ENCODE measurements around the gene FER1L5. TPM values are rescaled to one million over a fixed set of nuclear protein-coding genes. Genes with fewer than 3 reads are reported as not detected.

Gene FER1L5
- total RNA-seq, 1 donor from 2014 or later: 1.0 TPM

GRCh38 chr2:96623116-96623515, 19.4 kb upstream of the FER1L5 start:
- H3K4me1 Mint-ChIP-seq (ENCODE audit: unreplicated experiment): peaks cover 3% of the 10 kb centered on the region
- no peak for DNase-seq (ENCODE audit: low spot score)
- peaks cover 2% of the 10 kb centered on the region for H3K27me3 Mint-ChIP-seq (ENCODE audit: unreplicated experiment)
- H3K27ac Mint-ChIP-seq (ENCODE audit: unreplicated experiment): no peak overlapping the region
- TF ChIP-seq, protein P1, sequence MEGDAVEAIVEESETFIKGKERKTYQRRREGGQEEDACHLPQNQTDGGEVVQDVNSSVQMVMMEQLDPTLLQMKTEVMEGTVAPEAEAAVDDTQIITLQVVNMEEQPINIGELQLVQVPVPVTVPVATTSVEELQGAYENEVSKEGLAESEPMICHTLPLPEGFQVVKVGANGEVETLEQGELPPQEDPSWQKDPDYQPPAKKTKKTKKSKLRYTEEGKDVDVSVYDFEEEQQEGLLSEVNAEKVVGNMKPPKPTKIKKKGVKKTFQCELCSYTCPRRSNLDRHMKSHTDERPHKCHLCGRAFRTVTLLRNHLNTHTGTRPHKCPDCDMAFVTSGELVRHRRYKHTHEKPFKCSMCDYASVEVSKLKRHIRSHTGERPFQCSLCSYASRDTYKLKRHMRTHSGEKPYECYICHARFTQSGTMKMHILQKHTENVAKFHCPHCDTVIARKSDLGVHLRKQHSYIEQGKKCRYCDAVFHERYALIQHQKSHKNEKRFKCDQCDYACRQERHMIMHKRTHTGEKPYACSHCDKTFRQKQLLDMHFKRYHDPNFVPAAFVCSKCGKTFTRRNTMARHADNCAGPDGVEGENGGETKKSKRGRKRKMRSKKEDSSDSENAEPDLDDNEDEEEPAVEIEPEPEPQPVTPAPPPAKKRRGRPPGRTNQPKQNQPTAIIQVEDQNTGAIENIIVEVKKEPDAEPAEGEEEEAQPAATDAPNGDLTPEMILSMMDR (IDR thresholded peaks at IDR 0.05; ENCODE audit: unreplicated experiment): no peak
- no peaks in the 10 kb centered on the region for H3K9me3 Mint-ChIP-seq (ENCODE audit: unreplicated experiment)
- H3K4me3 Mint-ChIP-seq (ENCODE audit: unreplicated experiment): no peak overlapping the region
- H3K36me3 Mint-ChIP-seq (ENCODE audit: low read depth, unreplicated experiment): peaks cover 27% of the 10 kb centered on the region

DNA sequence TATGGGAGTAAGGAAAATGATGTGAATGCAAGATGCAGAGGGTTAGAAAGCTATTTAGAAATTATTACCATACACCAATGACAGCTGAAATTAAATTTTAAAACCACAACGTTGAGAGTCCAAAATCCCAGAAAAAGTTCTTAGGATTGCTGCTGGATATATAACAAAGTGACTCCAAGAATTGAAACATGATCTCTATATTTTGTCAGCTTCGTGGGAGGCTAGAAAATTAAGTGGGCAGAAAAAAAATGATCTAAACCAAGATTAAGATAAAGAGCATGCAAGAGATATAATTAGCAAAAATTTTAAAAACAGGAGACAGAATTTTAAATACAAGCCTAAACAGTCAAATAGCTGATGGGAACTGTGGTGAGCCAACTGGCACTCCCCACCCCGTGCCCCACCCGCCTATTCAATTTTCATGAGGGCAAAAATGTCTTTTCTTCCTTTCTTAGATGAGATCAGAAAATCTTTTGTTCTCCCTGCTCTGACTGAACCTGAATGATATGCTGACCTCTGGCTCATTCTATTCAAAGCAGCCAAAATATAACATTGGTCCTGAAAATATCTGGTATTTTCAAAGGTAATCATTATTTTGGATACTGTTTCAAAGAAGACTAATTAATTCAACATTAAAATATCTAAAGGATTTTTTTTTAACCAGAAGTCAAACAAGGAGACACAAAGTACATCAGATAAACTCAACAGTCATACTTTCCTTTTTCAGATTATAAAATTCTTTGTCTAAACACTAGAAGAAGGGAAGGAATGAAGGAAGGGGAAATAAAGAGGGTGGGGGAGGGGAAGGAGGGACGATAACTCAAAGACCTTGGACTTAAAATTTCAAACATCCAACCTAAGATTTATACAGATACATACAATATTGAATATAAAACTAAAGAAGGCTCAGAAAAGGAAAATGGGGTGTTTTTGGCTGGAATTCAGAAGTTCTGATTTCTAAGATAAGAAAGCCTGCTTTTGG, 16.7 kb upstream of the FER1L5 start:
- Mint-ChIP-seq H3K36me3 (ENCODE audit: low read depth, unreplicated experiment) (peaks cover 14% of the 10 kb centered on the region), H3K27ac (ENCODE audit: unreplicated experiment) (peak overlapping the region; percentile 13), H3K9me3 (ENCODE audit: unreplicated experiment) (no peaks in the 10 kb centered on the region), H3K27me3 (ENCODE audit: unreplicated experiment) (no peaks in the 10 kb centered on the region), H3K4me3 (ENCODE audit: unreplicated experiment) (no peak overlapping the region), H3K4me1 (ENCODE audit: unreplicated experiment) (peaks cover 3% of the 10 kb centered on the region)
- no peak for DNase-seq (ENCODE audit: low spot score)
- TF ChIP-seq, protein P1 (IDR thresholded peaks at IDR 0.05; ENCODE audit: unreplicated experiment): no peak

DNA sequence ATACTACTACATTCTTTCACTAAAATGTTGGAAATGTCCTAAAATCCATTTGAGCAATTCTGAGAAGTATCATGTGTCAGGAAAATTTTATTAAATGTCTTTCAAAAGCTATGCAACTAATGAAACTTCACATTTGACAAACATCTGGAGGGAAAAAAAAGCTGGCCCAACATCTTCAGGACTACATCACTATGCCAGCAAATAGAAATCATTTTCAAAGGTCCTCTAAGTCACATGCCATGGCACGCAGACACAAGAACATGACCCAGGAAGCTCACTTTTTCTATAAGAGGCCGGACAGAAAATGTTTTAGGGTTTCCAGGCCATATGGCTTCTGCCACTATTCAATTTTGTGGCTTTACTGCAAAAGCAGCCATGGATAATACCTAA, 16.0 kb upstream of the FER1L5 start:
- Mint-ChIP-seq H3K9me3 (ENCODE audit: unreplicated experiment) (no peaks in the 10 kb centered on the region), H3K4me3 (ENCODE audit: unreplicated experiment) (no peak overlapping the region), H3K4me1 (ENCODE audit: unreplicated experiment) (peaks cover 3% of the 10 kb centered on the region), H3K36me3 (ENCODE audit: low read depth, unreplicated experiment) (peaks cover 12% of the 10 kb centered on the region), H3K27ac (ENCODE audit: unreplicated experiment) (peak overlapping the region; percentile 13), H3K27me3 (ENCODE audit: unreplicated experiment) (no peaks in the 10 kb centered on the region)
- DNase-seq (ENCODE audit: low spot score): no peak
- TF ChIP-seq, protein P1 (IDR thresholded peaks at IDR 0.05; ENCODE audit: unreplicated experiment): no peak

GRCh38 chr2:96631804-96632435, 10.6 kb upstream of the FER1L5 start:
- DNase-seq (ENCODE audit: low spot score): no peak
- Mint-ChIP-seq H3K4me1 (ENCODE audit: unreplicated experiment) (peaks cover 5% of the 10 kb centered on the region), H3K27ac (ENCODE audit: unreplicated experiment) (no peak overlapping the region), H3K36me3 (ENCODE audit: low read depth, unreplicated experiment) (peaks cover 11% of the 10 kb centered on the region), H3K27me3 (ENCODE audit: unreplicated experiment) (no peaks in the 10 kb centered on the region), H3K4me3 (ENCODE audit: unreplicated experiment) (no peak overlapping the region), H3K9me3 (ENCODE audit: unreplicated experiment) (no peaks in the 10 kb centered on the region)
- TF ChIP-seq, protein P1 (IDR thresholded peaks at IDR 0.05; ENCODE audit: unreplicated experiment): no peak

DNA sequence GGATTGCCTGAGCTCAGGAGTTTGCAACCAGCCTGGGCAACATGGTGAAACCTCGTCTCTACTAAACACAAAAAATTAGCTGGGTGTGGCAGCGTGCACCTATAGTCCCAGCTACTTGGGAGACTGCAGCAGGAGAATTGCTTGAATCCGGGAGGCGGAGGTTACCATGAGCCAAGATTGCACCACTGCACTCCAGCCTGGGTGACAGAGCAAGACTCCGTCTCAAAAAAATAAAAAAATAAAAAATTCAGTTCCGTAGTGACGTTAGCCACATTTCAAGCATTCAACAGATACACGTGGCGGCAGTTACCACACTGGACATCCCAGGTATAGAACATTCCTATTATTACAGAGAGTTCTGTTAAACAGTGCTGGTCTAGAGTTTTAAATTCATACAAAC, 8.9 kb upstream of the FER1L5 start:
- TF ChIP-seq, protein P1 (IDR thresholded peaks at IDR 0.05; ENCODE audit: unreplicated experiment): no peak
- Mint-ChIP-seq H3K4me1 (ENCODE audit: unreplicated experiment) (peaks cover 13% of the 10 kb centered on the region), H3K36me3 (ENCODE audit: low read depth, unreplicated experiment) (peaks cover 4% of the 10 kb centered on the region), H3K27ac (ENCODE audit: unreplicated experiment) (no peak overlapping the region), H3K9me3 (ENCODE audit: unreplicated experiment) (no peaks in the 10 kb centered on the region), H3K4me3 (ENCODE audit: unreplicated experiment) (no peak overlapping the region), H3K27me3 (ENCODE audit: unreplicated experiment) (peaks cover 2% of the 10 kb centered on the region)
- no peak for DNase-seq (ENCODE audit: low spot score)
